HG02938 (cell line): Measurements from ENCODE around the gene HPS3.
"Not testable (repeated sequence)": the region's sequence is repeated elsewhere in the genome, so short reads cannot be mapped to it uniquely, and the experiment has no call there.

Source experiments
- ATAC-seq: cut with Tn5 transposase; IDR thresholded peaks from one replicate; pipeline ENCODE4 v1.9.1; 2021; ENCODE audit warnings: mild to moderate bottlenecking, moderate library complexity; ENCODE audit not compliant: unreplicated experiment

The HPS3 gene, protein sequence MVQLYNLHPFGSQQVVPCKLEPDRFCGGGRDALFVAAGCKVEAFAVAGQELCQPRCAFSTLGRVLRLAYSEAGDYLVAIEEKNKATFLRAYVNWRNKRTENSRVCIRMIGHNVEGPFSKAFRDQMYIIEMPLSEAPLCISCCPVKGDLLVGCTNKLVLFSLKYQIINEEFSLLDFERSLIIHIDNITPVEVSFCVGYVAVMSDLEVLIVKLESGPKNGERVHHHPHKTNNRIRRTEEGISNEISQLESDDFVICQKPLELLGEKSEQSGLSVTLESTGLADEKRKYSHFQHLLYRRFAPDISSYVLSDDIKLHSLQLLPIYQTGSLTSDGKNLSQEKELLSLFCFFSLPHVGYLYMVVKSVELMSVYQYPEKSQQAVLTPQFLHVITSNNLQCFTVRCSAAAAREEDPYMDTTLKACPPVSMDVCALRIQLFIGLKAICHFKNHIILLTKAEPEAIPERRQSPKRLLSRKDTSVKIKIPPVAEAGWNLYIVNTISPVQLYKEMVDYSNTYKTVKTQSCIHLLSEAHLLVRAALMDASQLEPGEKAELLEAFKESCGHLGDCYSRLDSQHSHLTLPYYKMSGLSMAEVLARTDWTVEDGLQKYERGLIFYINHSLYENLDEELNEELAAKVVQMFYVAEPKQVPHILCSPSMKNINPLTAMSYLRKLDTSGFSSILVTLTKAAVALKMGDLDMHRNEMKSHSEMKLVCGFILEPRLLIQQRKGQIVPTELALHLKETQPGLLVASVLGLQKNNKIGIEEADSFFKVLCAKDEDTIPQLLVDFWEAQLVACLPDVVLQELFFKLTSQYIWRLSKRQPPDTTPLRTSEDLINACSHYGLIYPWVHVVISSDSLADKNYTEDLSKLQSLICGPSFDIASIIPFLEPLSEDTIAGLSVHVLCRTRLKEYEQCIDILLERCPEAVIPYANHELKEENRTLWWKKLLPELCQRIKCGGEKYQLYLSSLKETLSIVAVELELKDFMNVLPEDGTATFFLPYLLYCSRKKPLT

DNA sequence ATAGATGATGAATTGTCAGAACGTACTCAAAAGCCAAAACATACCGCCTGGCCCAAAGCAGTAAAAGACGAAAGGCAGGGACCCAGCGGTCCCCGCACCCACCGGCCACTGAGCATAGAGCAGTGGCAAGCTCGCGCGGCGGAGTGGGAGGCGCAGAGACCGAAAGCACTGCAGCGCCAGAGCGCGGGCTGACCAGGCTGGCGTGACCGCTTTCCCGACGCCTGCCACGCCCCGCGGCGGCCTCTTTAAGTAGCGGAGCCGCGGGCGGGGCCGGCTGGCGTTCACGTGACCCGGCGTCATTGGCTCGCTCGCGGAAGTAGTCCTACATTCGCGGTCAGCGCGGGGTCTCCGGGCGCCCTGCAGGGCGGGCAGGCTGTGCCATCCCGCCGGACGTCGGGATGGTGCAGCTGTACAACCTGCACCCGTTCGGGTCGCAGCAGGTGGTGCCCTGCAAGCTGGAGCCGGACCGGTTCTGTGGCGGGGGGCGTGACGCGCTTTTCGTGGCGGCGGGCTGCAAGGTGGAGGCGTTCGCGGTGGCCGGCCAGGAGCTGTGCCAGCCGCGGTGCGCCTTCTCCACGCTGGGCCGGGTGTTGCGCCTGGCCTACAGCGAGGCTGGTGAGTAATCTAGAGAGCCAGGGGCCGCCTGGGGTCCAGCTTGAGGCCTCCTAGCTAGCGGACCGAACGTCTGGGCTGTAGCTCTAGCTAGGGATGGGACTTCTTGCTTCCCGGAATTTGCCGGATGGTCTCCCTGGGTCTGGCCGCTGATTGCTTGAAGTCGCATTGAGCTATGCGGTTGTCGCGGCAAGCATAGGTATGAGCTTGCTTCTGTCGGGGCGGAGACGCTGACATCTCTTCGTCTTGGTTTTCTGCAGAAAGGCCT, at the start of gene HPS3:
TSS of gene HPS3 (plus strand) at position 313 of the 880 bp plus-strand sequence. CDS start at position 399, 86 bp downstream.
- peak; percentile 83 for ATAC-seq

DNA sequence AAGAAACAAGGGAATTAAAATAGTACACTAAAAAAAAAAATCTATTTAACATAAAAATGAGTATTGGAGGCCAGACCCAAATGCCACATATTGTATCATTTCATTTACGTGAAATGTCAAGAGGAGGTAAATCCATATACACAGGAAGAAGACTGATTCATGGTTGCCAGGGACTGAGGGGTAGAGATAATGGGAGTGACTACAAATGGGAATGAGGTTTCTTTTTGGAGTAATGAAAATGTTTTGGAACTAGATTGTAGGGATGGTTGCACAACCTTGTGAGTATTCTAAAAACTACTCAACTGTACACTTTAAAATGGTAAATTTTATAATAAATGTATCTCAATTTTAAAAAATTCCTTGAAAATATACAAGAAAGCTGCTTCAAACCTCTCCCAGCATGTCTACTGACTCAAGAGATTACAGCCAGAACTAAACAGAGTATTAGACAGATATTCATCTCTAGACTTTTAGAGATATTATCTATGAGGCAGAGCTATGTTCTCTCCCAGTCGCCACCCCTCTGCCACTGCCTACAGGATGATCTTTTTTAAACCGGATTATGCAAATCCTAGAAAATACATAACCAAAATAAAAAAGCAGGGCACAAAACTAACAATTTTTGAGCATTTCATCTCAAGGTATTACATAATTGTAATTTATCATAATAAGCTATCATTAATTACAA, 49.3 kb upstream of the HPS3 start:
- no peak for ATAC-seq

DNA sequence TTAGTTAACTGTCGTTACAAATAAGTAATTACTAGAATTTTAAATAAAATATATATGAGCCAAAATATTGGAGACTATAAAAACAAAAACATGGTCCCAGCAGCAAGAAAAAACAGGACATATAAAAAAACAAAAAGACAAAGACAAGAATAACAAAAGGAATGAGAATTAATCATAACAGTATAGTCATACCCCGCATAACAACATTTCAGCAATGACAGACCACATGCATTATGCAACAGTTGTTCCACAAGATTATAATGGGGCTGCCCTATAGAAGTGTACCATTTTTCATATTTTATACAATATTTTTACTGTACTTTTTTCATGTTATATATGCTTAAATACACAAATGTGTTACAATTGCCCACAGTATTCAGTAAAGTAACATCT, 48.7 kb upstream of the HPS3 start:
- ATAC-seq: no peak

DNA sequence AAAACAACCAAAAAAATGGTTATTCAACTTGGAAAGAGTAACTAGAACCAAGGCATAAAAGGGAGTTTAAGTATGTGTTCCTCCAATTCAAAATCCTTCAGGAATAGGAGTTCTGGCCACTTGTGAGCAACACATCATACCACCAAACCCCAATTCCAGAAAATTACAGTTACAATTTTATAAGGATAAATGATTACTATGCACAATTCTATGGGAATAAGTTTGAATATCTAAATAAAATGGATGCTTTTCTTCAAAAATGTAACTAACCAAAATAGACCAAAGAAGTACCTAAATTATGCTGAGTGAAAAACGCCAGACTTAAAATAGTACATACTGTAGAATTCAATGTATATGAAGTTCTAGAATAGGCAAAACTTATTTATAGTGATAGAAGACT, 47.7 kb upstream of the HPS3 start:
- ATAC-seq: no peak

DNA sequence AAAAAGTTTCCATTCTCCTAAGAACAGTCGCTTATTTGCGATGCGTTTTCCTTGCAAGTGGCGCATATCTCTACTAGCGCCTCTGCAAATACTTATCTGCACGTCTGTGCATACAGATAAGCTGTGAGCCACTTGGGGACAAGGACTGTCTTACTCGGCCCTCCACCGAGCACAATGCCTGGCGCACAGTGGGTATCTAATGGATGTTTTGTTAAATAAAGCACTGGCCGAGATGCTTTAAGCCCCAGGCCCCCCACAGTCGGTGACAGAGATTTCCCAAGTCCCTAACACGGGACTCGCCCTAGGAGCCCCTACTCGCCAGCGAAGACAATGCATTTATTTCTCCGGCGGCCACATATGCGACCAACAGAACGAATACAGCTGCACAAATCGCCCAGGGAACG, 43.6 kb upstream of the HPS3 start:
- ATAC-seq: peak; percentile 34

DNA sequence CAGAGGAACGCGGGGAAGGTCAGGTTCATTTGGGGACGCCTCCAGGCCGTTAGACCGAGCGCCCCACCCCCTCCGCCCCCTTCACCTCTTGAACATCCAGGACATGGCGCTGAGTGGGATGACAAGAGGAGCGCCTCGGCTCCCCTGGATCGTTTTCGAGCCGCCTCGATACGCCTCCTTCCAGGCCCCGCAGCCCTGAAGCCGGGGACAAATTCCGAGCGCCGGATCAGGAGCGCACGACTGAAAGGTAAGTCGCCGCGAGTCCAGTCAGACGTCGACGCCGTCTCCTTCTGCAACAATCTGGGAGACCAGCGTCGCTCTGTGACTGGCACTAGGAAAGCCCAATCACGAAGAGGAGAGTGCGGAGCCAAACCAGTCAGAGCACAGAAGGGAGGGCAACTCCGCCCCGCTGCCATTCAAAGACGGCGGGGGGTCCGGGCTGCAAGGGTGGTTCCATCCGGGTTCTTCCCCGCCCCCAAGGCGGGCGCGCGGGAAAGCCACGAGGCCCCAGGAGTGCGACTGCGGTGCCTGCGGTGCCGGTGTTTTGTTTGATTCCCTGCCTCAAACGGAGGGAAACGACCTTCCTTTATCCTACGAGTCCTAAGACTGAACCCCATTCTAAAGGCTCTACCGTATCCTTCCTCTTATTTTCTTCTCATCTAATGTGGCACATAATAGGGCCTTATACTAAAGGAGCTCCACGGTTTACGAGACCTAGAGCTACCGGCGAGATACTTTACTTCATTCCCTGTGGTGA, 43.0 kb upstream of the HPS3 start, which contains the start of gene HLTF:
TSS of gene HLTF (minus strand) at position 302 of the 757 bp plus-strand sequence. CDS start at position 105, 197 bp downstream.
- ATAC-seq: peak; percentile 99

DNA sequence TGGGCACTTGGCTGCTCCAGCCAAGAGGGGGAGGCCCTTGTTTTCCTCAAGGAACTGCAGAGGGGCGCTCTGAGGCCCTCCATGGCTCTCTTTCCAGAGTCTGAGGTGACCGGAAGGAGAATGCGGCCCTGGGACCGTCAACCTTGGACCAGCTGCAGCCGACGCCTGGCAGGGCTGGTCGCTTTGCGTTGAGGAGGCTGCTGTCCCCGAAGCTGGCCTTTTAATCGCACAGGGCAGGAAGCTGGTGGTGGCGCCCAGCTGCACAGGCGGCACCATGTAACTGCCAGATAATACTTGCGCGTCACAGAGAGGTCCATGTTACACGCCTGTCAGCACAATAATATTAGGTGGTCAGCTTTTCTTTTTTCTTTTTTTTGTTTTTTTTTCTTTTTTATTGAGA, 42.2 kb upstream of the HPS3 start:
- ATAC-seq: no peak

DNA sequence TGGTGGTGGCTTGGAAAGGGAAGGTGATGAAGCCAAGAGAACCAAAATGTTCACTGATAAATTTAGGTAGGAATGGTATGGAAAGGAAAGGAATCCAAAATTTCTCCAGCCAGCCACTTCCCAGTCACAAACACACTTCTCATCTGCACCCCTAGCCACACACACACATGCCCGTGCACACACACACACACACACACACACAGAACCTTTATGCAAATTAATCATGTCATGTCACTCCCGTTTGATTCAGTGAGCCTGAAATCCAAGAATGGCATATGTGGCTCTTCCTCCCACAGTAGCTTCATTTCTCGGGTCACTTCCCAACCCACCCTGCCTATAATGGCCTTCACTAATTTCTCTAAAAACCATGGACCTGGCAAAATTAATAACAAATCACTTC, 40.0 kb upstream of the HPS3 start:
- no peak for ATAC-seq

DNA sequence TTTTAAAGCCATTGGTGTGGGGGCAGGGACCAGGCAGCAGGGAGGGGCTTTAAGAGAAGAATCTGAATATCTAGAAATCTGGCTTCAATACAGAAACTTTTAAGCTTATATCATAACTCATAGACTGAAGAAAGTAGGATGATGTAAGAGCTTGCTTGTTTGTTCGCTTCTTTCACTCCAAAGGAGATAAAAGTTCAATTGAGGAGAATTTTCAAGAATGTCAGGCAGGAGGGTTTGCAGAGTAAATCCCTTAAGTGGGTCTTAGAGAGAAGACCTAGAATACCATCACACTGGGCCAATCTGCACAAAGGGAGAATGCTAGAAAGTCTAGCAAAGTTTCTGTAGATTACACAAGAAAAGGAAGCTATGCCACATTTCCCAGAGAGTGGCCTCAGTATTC, 39.0 kb upstream of the HPS3 start:
- no peak for ATAC-seq

DNA sequence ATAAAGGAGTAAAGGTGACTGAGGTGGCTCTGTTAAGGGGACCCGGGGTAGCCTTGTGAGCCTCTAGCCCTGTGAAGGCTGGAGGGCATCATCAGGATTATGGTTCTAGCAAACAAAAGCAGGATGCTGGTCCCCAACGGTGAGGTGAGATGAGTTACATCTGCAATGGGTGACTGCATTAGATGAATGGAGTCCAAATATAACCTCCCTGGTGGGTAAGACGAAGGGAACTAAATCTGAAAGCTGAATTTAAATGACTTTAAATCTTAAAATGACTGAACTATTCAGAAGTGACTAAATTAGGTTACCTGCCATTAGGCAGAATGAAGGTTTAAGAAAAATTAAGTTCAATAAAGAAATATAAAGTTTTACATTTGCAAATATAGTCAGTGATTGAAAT, 38.5 kb upstream of the HPS3 start:
- ATAC-seq: no peak

DNA sequence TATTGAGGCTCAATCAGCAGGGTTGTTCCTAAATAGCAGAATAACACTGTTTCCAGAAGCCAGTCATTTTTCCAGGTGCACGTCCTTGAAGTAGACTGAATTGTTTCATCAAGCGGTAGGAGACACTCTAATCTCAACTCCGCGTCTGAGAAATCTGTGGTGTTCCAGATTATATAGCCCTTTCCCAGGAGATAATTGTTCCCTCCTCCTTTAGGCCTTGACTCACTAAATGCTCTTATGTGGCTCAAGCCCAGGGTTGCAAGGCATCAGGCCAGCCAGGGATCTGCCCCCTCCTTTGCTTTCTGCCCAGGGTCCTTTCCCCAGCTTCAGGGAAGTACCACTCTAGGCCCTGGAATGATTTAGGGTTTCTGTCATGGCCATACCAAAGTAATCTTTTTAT, 37.5 kb upstream of the HPS3 start:
- no peak for ATAC-seq

DNA sequence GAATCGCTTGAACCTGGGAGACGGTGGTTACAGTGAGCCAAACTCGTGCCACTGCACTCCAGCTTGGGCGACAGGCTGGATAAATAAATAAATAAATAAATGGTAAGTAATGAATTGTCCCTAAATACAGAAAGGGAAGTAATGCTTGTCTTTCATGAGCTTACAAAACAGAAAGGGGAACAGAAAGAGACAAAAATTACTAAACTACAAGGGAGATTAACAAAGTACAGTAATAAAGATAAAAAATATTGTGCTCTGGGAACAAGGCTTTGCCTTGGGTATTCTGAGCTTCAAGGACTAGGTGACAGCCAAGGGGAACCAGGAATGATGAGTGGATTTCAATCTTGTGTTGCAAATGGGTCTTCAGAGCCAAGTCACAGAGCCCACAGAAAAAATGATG, 34.0 kb upstream of the HPS3 start:
- ATAC-seq: peak; percentile 97

DNA sequence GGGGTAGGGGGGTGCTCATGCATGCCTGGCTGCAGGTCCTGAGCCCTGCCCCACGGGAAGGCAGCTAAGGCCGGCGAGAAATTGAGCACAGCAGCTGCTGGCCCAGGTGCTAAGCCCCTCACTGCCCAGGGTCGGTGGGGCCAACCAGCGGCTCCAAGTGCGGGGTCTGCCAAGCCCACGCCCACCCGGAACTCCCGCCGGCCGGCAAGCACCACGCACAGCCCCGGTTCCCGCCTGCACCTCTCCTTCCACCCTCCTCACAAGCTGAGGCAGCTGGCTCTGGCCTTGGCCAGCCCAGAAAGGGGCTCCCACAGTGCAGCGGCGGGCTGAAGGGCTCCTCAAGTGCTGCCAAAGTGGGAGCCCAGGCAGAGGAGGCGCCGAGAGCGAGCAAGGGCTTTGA, 31.5 kb upstream of the HPS3 start:
- ATAC-seq: not testable (repeated sequence)

DNA sequence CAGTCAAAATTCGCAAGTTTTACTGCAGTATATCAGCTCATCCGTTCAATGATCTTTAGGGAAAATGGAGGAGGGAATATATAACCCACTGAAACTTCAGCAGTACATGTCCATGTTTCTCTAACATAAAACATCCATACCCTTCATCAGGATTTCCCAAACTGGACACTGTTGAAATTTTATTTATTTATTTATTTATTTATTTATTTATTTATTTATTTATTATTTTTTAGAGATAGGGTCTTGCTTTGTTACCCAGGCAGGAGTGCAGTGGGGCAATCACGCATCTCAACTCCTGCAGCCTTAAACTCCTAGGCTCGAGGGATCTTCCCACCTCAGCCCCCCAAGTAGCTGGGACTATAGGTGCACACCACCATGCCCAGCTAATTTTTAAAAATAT, 28.3 kb upstream of the HPS3 start:
- no peak for ATAC-seq

DNA sequence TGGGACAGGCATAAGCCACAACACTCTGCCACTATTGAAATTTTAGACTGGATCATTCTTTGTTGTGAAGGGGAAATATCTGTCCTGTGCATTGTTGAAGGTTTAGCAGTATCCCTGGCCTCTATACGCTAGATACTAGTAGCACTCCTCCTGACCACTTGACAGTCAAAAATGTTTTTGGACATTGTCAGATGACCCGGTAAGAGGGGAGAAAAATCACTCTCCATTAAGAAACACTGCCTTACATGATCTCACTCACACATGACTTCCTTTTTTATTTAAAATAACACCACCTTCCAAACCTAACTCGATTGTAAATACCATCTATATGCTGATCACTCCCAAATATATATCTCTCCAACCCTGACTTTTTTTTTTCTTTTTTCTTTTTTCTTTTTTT, 27.8 kb upstream of the HPS3 start:
- no peak for ATAC-seq

DNA sequence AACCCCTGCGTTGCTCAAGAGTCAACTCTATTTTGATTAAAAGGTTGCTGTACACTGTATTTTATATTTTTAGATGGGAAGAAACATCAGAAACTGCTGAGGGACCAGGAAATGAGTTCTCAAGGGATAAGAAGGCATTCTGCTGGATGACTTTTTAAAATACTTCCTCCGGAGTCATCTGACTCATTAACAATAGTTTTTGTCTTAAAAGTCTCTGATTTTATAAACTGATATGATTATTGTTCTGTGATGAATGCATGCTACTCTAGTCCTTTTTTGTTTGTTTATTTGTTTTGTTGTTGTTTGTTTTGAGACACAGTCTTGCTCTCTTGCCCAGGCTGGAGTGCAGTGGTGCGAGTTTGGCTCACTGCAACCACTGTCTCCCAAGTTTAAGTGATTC, 25.0 kb upstream of the HPS3 start:
- ATAC-seq: no peak

DNA sequence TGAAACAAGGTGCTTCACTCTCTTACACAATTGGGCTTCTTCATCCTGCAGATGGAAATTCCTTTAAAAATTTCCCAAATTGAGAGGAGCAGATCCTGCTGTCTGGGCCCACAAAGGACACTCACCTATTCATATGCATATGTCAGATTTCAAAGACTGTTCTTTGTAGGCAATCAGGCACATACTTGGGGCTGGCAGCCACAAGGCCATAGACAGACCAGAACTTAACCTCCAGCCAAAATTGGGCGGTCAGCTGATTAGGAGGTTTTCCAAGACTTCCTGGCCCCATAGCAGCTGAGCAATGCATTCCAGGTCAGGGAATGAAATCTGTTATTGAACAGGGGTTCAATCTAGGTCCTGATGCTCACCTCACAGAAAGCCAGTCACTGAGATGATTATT, 15.0 kb upstream of the HPS3 start:
- no peak for ATAC-seq

DNA sequence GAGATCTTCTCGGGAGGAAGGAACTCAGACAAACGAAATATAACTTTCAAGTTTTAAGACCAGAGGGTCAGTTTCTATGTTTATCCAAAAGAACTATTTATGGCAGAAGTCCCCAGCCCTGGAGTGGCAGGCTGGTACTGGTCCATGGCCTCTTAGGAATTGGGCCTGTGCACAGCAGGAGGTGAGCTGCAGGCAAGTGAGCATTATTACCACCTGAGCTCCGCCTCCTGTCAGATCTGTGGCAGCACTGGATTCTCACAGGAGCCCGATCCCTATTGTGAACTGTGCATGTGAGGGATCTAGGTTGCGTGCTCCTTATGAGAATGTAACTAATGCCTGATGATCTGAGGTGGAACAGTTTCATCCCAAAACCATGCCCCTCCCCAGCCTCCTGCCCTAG, 14.3 kb upstream of the HPS3 start:
- no peak for ATAC-seq

DNA sequence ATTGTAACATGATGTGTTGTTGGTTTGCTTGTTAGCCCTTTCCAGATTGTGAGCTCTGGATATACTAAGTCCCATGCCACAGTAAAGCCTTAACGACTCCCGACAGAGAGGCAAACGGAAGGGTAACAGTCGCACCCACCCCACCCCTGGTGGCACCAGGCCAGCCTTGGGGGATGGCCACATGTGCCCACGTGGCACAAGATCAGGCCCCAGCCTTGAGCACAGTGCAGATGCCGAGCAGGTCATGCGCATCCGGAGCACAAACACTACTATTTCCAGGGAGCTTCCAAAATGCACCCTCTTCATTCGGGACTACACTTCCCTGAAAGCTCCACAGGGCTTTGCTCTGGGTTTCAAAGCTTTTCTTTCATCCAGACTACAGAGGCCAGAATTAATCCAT, 10.7 kb upstream of the HPS3 start:
- ATAC-seq: no peak
